Measurements from ENCODE around the gene NRL.

Gene NRL

GRCh38 chr14:24071836-24072430 lies 42.8 kb downstream of the NRL start:
- peak in 7 of 10 donors; percentile 54 to 91 (median 61) for DNase-seq
- intact Hi-C loops (cut with DNase I) = no loop called here

- intact Hi-C loops (cut with DNase I) = no loop called here
- DNase-seq = peak in 6 of 10 donors; percentile 37 to 90 (median 66)
These were observed 43.5 kb downstream of the NRL start, which contains the start of gene CPNE6 for GRCh38 chr14:24071144-24071697. CPNE6 (plus strand) TSS chr14:24071562; CDS start chr14:24072937, 1,375 bp downstream.

- intact Hi-C loops (cut with DNase I) = no loop called here
- DNase-seq = peak in 1 of 10 donors; percentile 55
These were observed 44.2 kb downstream of the NRL start for GRCh38 chr14:24070285-24071143.

- DNase-seq = peak in 1 of 10 donors; percentile 66
- intact Hi-C loops (cut with DNase I) = no loop called here
These were observed 45.4 kb downstream of the NRL start for GRCh38 chr14:24069411-24069735.

- intact Hi-C loops (cut with DNase I) = no loop called here
- DNase-seq = peak in 1 of 10 donors; percentile 70
These were observed 45.9 kb downstream of the NRL start for GRCh38 chr14:24068711-24069410.

- intact Hi-C loops (cut with DNase I) = no loop called here
These were observed 47.3 kb downstream of the NRL start for GRCh38 chr14:24067133-24068082.

GRCh38 chr14:24066496-24067132 lies 48.1 kb downstream of the NRL start:
- intact Hi-C loops (cut with DNase I) = no loop called here
- DNase-seq = peak in 2 of 10 donors; percentile 4 to 33

More at GRCh38 chr14:24067133-24068082, 47.3 kb downstream of the NRL start:
- peak in 3 of 10 donors; percentile 53 to 82 (median 77) for DNase-seq

- intact Hi-C loops (cut with DNase I) = no loop called here
- DNase-seq = peak in 1 of 10 donors; percentile 33
These were observed 49.3 kb downstream of the NRL start for GRCh38 chr14:24065408-24065807.

- intact Hi-C loops (cut with DNase I) = no loop called here
- DNase-seq = peak in 1 of 10 donors; percentile 75
These were observed 49.9 kb downstream of the NRL start for GRCh38 chr14:24064856-24065255.

- DNase-seq = peak in 1 of 10 donors; percentile 73
- intact Hi-C loops (cut with DNase I) = no loop called here
These were observed 50.5 kb downstream of the NRL start for GRCh38 chr14:24064091-24064795.

GRCh38 chr14:24063263-24063836 lies 51.4 kb downstream of the NRL start:
- no peak for DNase-seq
- intact Hi-C loops (cut with DNase I) = no loop called here

- intact Hi-C loops (cut with DNase I) = no loop called here
- DNase-seq = peak in 1 of 10 donors; percentile 42
These were observed 52.4 kb downstream of the NRL start for GRCh38 chr14:24062216-24062980.

- intact Hi-C loops (cut with DNase I) = no loop called here
- DNase-seq = no peak
These were observed 53.5 kb downstream of the NRL start for GRCh38 chr14:24060984-24061913.

- intact Hi-C loops (cut with DNase I) = no loop called here
These were observed 54.3 kb downstream of the NRL start for GRCh38 chr14:24060443-24060842.

GRCh38 chr14:24059841-24060388 lies 54.8 kb downstream of the NRL start:
- intact Hi-C loops (cut with DNase I) = no loop called here
- peak in 1 of 10 donors; percentile 75 for DNase-seq

More at GRCh38 chr14:24060443-24060842, 54.3 kb downstream of the NRL start:
- DNase-seq = peak in 2 of 10 donors; percentile 63 to 73

- peak in 1 of 10 donors; percentile 75 for DNase-seq
- intact Hi-C loops (cut with DNase I) = no loop called here
These were observed 55.7 kb downstream of the NRL start for GRCh38 chr14:24058951-24059475.
